H9 (cell line): ENCODE measurements around the gene BPIFB6. TPM values are rescaled to one million over a fixed set of nuclear protein-coding genes. Genes with fewer than 3 reads are reported as not detected.

ENCODE experiments used
- DNase-seq: peaks from one replicate; pipeline ENCODE4 v3.0.0-alpha.2; 2017
- H2AFZ ChIP-seq: one replicate; pipeline ENCODE4 v1.6.1; 2013; ENCODE audit warnings: mild to moderate bottlenecking, low read length, control low read depth, moderate library complexity
- H2AK5ac ChIP-seq: 2 replicates; pipeline ENCODE4 v1.6.1; 2013; ENCODE audit warnings: low read length, control low read depth, mixed read lengths; ENCODE audit not compliant: insufficient read length
- H2BK120ac ChIP-seq: one replicate; pipeline ENCODE4 v1.6.1; 2013; ENCODE audit warnings: low read depth, mild to moderate bottlenecking, low read length, control low read depth, inconsistent platforms; ENCODE audit not compliant: poor library complexity, severe bottlenecking
- H2BK12ac ChIP-seq: 2 replicates; pipeline ENCODE4 v1.6.1; 2013; ENCODE audit warnings: low read length, control low read depth, mixed read lengths, low read depth; ENCODE audit not compliant: insufficient read length
- H2BK15ac ChIP-seq: 2 replicates; pipeline ENCODE4 v1.6.1; 2013; ENCODE audit warnings: low read depth, low read length, control low read depth
- H2BK20ac ChIP-seq: one replicate; pipeline ENCODE4 v1.6.1; 2013; ENCODE audit warnings: low read depth, mild to moderate bottlenecking, low read length, control low read depth, inconsistent platforms; ENCODE audit not compliant: poor library complexity, severe bottlenecking
- H2BK5ac ChIP-seq: 2 replicates; pipeline ENCODE4 v1.6.1; 2013; ENCODE audit warnings: low read length, control low read depth, mixed read lengths; ENCODE audit not compliant: insufficient read length
- H3K14ac ChIP-seq: 2 replicates; pipeline ENCODE4 v1.6.1; 2013; ENCODE audit warnings: low read length, control low read depth; ENCODE audit not compliant: insufficient read depth
- H3K18ac ChIP-seq: 2 replicates; pipeline ENCODE4 v1.6.1; 2013; ENCODE audit warnings: low read depth, mild to moderate bottlenecking, mixed read lengths, low read length, control low read depth; ENCODE audit not compliant: insufficient read length
- H3K23ac ChIP-seq: 2 replicates; pipeline ENCODE4 v1.6.1; 2013; ENCODE audit warnings: low read length, control low read depth, mixed read lengths, low read depth; ENCODE audit not compliant: insufficient read length
- H3K23me2 ChIP-seq: 2 replicates; pipeline ENCODE4 v1.6.1; 2013; ENCODE audit warnings: low read depth, mild to moderate bottlenecking, mixed read lengths, low read length, control low read depth; ENCODE audit not compliant: insufficient read length, poor library complexity, severe bottlenecking
- H3K27ac ChIP-seq: 2 replicates; pipeline ENCODE4 v1.5.1; 2013; ENCODE audit warnings: low read length, control low read depth, mixed read lengths, low read depth; ENCODE audit not compliant: insufficient read length
- H3K27me3 ChIP-seq: 2 replicates; pipeline ENCODE4 v1.6.1; 2013; ENCODE audit warnings: low read length, control low read depth, inconsistent platforms; ENCODE audit not compliant: insufficient read depth
- H3K4ac ChIP-seq: 2 replicates; pipeline ENCODE4 v1.6.1; 2013; ENCODE audit warnings: low read depth, mild to moderate bottlenecking, control low read depth, inconsistent platforms, low read length, moderate library complexity
- H3K4me1 ChIP-seq: 2 replicates; pipeline ENCODE4 v1.6.1; 2013; ENCODE audit warnings: low read length, control low read depth, inconsistent platforms; ENCODE audit not compliant: insufficient read depth
- H3K4me2 ChIP-seq: 2 replicates; pipeline ENCODE4 v1.6.1; 2013; ENCODE audit warnings: low read length, control low read depth, mixed read lengths; ENCODE audit not compliant: insufficient read length, insufficient read depth
- H3K56ac ChIP-seq: 2 replicates; pipeline ENCODE4 v1.6.1; 2013; ENCODE audit warnings: low read depth, mild to moderate bottlenecking, mixed read lengths, low read length, control low read depth; ENCODE audit not compliant: insufficient read length
- H3K79me1 ChIP-seq: 2 replicates; pipeline ENCODE4 v1.6.1; 2013; ENCODE audit warnings: low read depth, mild to moderate bottlenecking, moderate library complexity, low read length, control low read depth, inconsistent platforms; ENCODE audit not compliant: insufficient read depth, poor library complexity, severe bottlenecking
- H3K79me2 ChIP-seq: 2 replicates; pipeline ENCODE4 v1.6.1; 2013; ENCODE audit warnings: low read length, control low read depth, inconsistent platforms; ENCODE audit not compliant: insufficient read depth
- H3K9ac ChIP-seq: 2 replicates; pipeline ENCODE4 v1.6.1; 2013; ENCODE audit warnings: low read length, control low read depth, mixed read lengths; ENCODE audit not compliant: insufficient read length; ENCODE audit errors: extremely low read depth
- H3K9me3 ChIP-seq: one replicate; pipeline ENCODE4 v1.6.1; 2013; ENCODE audit warnings: low read depth, low read length, inconsistent platforms; ENCODE audit not compliant: control insufficient read depth
- H3T11ph ChIP-seq: one replicate; pipeline ENCODE4 v1.6.1; 2013; ENCODE audit warnings: mild to moderate bottlenecking, low read length, control low read depth, inconsistent platforms
- H4K20me1 ChIP-seq: one replicate; pipeline ENCODE4 v1.6.1; 2013; ENCODE audit not compliant: control insufficient read depth, insufficient read length, insufficient read depth
- H4K5ac ChIP-seq: 2 replicates; pipeline ENCODE4 v1.6.1; 2013; ENCODE audit warnings: low read depth, mild to moderate bottlenecking, mixed read lengths, low read length, control low read depth; ENCODE audit not compliant: insufficient read length
- H4K8ac ChIP-seq: replicated peaks from 2 replicates; pipeline ENCODE4 v1.6.1; 2013; ENCODE audit warnings: low read length, control low read depth, mixed read lengths, low read depth; ENCODE audit not compliant: insufficient read length
- H4K91ac ChIP-seq: 2 replicates; pipeline ENCODE4 v1.6.1; 2013; ENCODE audit warnings: low read depth, mild to moderate bottlenecking, moderate library complexity, mixed read lengths, low read length, control low read depth; ENCODE audit not compliant: insufficient read length
- H3K27ac Mint-ChIP-seq, 3 experiments: 2 replicates in 2 of 3; 3 replicates in 1 of 3; pipeline ENCODE4 v1.8.0; 2020 to 2021; ENCODE audit warnings: mixed read lengths in 3 of 3, mild to moderate bottlenecking in 1 of 3, moderate library complexity in 1 of 3
- H3K27me3 Mint-ChIP-seq: 2 replicates; pipeline ENCODE4 v1.8.0; 2021; ENCODE audit warnings: low read depth, mild to moderate bottlenecking, moderate library complexity, mixed read lengths
- H3K36me3 Mint-ChIP-seq, 3 experiments: 2 replicates in 2 of 3; 3 replicates in 1 of 3; pipeline ENCODE4 v1.8.0; 2020 to 2021; ENCODE audit warnings: low read depth in 3 of 3, mixed read lengths in 3 of 3; ENCODE audit not compliant: insufficient read depth in 1 of 3
- H3K4me1 Mint-ChIP-seq, 2 experiments: 2 replicates each; pipeline ENCODE4 v1.8.0; 2020; ENCODE audit warnings: mixed read lengths in 2 of 2
- H3K4me3 Mint-ChIP-seq, 2 experiments: 2 replicates in 1 of 2; 3 replicates in 1 of 2; pipeline ENCODE4 v1.8.0; 2020 to 2021; ENCODE audit warnings: mild to moderate bottlenecking in 2 of 2, mixed read lengths in 2 of 2, moderate library complexity in 1 of 2
- H3K9me3 Mint-ChIP-seq, 2 experiments: 2 replicates in 1 of 2; 3 replicates in 1 of 2; pipeline ENCODE4 v1.8.0; 2020; ENCODE audit warnings: mild to moderate bottlenecking in 2 of 2, mixed read lengths in 2 of 2, moderate library complexity in 1 of 2
- WGBS: extraction: QIAGEN DNeasy Blood & Tissue Kit; methylation state at CpG from one replicate; pipeline ENCODE4 v1.1.7; 2013; ENCODE audit warnings: missing lambda C conversion rate, low lambda C conversion rate, mixed read lengths; ENCODE audit not compliant: insufficient read length; ENCODE audit errors: extremely low coverage; 5-methylcytosine and 5-hydroxymethylcytosine counted together
- total RNA-seq: library from RNA; stranded (reverse); gene quantifications from 2 replicates; pipeline ENCODE4 v1.2.1, GENCODE V29; 2021
- TF ChIP-seq, protein P1 (sequence below): fragments of 200-600 bp; sonication (generic); conservative IDR thresholded peaks from 3 replicates; pipeline ENCODE4 v1.8.0; 2021; ENCODE audit warnings: antibody characterized with exemption, mild to moderate bottlenecking

The BPIFB6 gene
- total RNA-seq, 1 experiment from 2014 or later, result not detected

DNA sequence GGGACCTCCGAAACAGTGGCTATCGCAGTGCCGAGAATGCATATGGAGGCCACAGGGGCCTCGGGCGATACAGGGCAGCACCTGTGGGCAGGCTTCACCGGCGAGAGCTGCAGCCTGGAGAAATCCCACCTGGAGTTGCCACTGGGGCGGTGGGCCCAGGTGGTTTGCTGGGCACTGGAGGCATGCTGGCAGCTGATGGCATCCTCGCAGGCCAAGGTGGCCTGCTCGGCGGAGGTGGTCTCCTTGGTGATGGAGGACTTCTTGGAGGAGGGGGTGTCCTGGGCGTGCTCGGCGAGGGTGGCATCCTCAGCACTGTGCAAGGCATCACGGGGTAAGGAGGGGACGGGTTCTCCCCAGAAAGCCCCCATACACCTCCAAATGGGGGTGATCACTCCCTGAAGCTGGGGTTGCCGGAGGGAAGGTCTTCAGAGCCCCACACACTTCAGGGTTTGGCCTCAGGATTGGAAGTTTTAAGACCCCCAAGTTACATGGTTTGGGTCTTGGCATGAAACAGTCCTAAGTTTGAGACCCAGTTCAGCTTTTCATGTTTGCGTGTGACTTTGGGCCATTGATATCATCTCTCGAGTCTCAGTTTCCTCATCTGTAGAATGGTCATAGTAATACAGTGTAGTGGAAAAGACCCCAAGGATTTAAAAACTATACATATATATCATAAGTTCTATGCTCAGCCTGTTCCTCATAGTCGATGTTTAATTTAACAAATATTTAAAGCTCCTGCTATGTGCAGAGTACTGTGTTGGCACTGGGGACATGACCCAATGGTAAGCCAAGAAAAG, 52.3 kb downstream of the BPIFB6 start:
- Mint-ChIP-seq H3K4me1 (no peaks in the 10 kb centered on the region), H3K4me3 (no peak overlapping the region), H3K9me3 (no peaks in the 10 kb centered on the region), H3K27me3 (peaks cover 12% of the 10 kb centered on the region), H3K36me3 (no peaks in the 10 kb centered on the region), H3K27ac (no peak overlapping the region)
- H2BK15ac ChIP-seq, result no peak overlapping the region
- no peak overlapping the region for H2AK5ac ChIP-seq
- TF ChIP-seq, protein P1, sequence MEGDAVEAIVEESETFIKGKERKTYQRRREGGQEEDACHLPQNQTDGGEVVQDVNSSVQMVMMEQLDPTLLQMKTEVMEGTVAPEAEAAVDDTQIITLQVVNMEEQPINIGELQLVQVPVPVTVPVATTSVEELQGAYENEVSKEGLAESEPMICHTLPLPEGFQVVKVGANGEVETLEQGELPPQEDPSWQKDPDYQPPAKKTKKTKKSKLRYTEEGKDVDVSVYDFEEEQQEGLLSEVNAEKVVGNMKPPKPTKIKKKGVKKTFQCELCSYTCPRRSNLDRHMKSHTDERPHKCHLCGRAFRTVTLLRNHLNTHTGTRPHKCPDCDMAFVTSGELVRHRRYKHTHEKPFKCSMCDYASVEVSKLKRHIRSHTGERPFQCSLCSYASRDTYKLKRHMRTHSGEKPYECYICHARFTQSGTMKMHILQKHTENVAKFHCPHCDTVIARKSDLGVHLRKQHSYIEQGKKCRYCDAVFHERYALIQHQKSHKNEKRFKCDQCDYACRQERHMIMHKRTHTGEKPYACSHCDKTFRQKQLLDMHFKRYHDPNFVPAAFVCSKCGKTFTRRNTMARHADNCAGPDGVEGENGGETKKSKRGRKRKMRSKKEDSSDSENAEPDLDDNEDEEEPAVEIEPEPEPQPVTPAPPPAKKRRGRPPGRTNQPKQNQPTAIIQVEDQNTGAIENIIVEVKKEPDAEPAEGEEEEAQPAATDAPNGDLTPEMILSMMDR, result no peak
- no peak overlapping the region for H3K27ac ChIP-seq
- no peak overlapping the region for H3T11ph ChIP-seq
- H3K14ac ChIP-seq, result no peak overlapping the region
- no peaks in the 10 kb centered on the region for H3K79me1 ChIP-seq
- no peak overlapping the region for H4K8ac ChIP-seq
- H2BK5ac ChIP-seq, result no peak overlapping the region
- no peaks in the 10 kb centered on the region for H3K9me3 ChIP-seq
- H4K5ac ChIP-seq, result no peak overlapping the region
- no peaks in the 10 kb centered on the region for H3K27me3 ChIP-seq
- no peaks in the 10 kb centered on the region for H4K20me1 ChIP-seq
- no peak overlapping the region for H2AFZ ChIP-seq
- no peak overlapping the region for H3K9ac ChIP-seq
- no peaks in the 10 kb centered on the region for H3K23me2 ChIP-seq
- H2BK12ac ChIP-seq, result no peak overlapping the region
- no peak overlapping the region for H3K56ac ChIP-seq
- H3K23ac ChIP-seq, result no peak overlapping the region
- no peak for DNase-seq
- no peak overlapping the region for H3K4me2 ChIP-seq
- H2BK120ac ChIP-seq, result no peak overlapping the region
- no peak overlapping the region for H2BK20ac ChIP-seq
- H3K4me1 ChIP-seq, result no peaks in the 10 kb centered on the region
- H4K91ac ChIP-seq, result no peak overlapping the region
- H3K4ac ChIP-seq, result no peak overlapping the region
- H3K18ac ChIP-seq, result no peak overlapping the region
- no CpG with 5 or more reads among the region's 20 CpGs for WGBS
- no peaks in the 10 kb centered on the region for H3K79me2 ChIP-seq
